Measurements from ENCODE around the gene RNPEP. TPM values are rescaled to one million over a fixed set of nuclear protein-coding genes. Genes with fewer than 3 reads are reported as not detected.
"Not testable (repeated sequence)": the region's sequence is repeated elsewhere in the genome, so short reads cannot be mapped to it uniquely, and the experiment has no call there.

The RNPEP gene, protein sequence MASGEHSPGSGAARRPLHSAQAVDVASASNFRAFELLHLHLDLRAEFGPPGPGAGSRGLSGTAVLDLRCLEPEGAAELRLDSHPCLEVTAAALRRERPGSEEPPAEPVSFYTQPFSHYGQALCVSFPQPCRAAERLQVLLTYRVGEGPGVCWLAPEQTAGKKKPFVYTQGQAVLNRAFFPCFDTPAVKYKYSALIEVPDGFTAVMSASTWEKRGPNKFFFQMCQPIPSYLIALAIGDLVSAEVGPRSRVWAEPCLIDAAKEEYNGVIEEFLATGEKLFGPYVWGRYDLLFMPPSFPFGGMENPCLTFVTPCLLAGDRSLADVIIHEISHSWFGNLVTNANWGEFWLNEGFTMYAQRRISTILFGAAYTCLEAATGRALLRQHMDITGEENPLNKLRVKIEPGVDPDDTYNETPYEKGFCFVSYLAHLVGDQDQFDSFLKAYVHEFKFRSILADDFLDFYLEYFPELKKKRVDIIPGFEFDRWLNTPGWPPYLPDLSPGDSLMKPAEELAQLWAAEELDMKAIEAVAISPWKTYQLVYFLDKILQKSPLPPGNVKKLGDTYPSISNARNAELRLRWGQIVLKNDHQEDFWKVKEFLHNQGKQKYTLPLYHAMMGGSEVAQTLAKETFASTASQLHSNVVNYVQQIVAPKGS
- total RNA-seq (10 to 100 TPM; 28.0 to 43.1 TPM), polyA plus RNA-seq (10 to 100 TPM; 29.1 to 31.6 TPM)
- long read RNA-seq, donor 1, partial matches to known transcripts, result 8 of 24 reads
- long read RNA-seq, donor 1, other reads (novel, unspliced or antisense), result 12 of 24 reads
- long read RNA-seq, donor 2, transcript RNPEP-201 (11 exons, 2,427 nt), result major isoform, 21 of 36 reads
- long read RNA-seq, donor 2, partial matches to known transcripts, result 5 of 36 reads
- long read RNA-seq, donor 2, other reads (novel, unspliced or antisense), result 10 of 36 reads

DNA sequence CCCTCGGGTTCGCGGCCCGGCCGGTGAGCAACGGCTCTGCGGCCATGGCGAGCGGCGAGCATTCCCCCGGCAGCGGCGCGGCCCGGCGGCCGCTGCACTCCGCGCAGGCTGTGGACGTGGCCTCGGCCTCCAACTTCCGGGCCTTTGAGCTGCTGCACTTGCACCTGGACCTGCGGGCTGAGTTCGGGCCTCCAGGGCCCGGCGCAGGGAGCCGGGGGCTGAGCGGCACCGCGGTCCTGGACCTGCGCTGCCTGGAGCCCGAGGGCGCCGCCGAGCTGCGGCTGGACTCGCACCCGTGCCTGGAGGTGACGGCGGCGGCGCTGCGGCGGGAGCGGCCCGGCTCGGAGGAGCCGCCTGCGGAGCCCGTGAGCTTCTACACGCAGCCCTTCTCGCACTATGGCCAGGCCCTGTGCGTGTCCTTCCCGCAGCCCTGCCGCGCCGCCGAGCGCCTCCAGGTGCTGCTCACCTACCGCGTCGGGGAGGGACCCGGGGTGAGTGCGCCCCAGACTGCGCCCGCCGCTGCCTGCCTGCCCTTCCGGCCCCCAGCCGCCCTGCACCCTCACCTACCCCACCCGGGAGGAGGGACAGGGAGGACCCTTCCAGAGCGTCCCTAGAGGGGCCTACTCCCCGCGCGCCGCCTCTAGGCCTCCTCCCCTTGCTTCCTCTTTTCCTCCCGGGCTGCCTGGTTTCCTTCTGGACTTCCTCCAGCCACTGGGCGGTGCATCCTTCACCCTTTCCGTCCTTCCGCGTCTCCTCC is at the start of gene RNPEP:
RNPEP (plus strand) TSS at position 26 of the 757 bp plus-strand sequence; CDS start at position 45, 19 bp downstream.
- peak; percentile 92 for ATAC-seq (ENCODE audit: low FRiP score)

DNA sequence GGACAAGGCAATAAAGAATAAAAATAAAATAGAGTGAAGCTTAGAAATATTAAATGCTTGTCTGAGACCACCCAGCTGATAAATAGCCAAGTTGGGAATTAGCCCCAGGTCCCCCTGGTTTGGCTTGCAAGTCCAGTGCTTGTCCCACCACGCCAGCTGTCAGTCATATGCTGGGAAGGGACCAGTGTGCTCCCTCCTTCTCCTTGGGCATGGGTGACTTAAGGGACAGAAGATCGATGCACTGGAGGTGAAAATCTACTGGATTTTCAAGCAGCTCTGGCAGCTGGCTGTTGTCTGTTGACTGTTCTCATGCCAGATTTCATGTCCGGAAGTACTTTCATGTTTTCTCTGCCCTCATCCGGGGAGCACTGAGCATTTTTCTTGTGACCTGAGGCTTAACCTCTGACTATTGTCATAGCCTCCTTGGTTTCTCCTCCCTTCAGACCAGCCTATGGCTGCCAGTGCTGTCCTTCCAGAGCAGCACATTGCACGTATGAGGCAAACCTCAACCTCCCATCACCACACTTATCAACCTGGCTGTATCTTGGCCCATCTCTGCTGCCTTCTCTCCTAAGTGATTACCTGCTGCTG is 48.5 kb upstream of the RNPEP start:
- DNase-seq, result no peak
- peak; percentile 5 for ATAC-seq (ENCODE audit: low FRiP score)
- peak overlapping the region in 1 of 2 donors; percentile 93 for H3K27ac ChIP-seq (ENCODE audit: low read depth in 1 of 2, low read length in 2 of 2)
- no peaks in the 10 kb centered on the region for H3K27me3 ChIP-seq (ENCODE audit: control insufficient read depth in 1 of 2, insufficient read depth in 2 of 2, low read length in 1 of 2)
- 5 to 7% methylated on average over 5 of the region's 5 CpGs for WGBS, 2 donors
- peak overlapping the region in 1 of 2 donors; percentile 1 for H3K4me3 ChIP-seq (ENCODE audit: low read length in 2 of 2)
- intact Hi-C loops (cut with DNase I), result no loop called here
- H3K36me3 ChIP-seq (ENCODE audit: control insufficient read depth in 1 of 2, insufficient read depth in 2 of 2, low read length in 1 of 2), result peaks cover 0 to 6% of the 10 kb centered on the region in 2 donors
- no peaks in the 10 kb centered on the region for H3K9me3 ChIP-seq (ENCODE audit: control insufficient read depth, low read length)
- H3K4me1 ChIP-seq (ENCODE audit: control insufficient read depth in 1 of 2, insufficient read depth in 2 of 2, low read length in 2 of 2), result peaks cover 4 to 13% of the 10 kb centered on the region in 2 donors

More for the DNA sequence above, at the start of gene RNPEP:
- Histone ChIP-seq H3K27me3 (ENCODE audit: control insufficient read depth in 1 of 2, insufficient read depth in 2 of 2, low read length in 1 of 2) (no peaks in the 10 kb centered on the region), H3K9me3 (ENCODE audit: control insufficient read depth, low read length) (no peaks in the 10 kb centered on the region), H3K4me3 (ENCODE audit: low read length in 2 of 2) (peak within 1 kb of the TSS; percentile 80 to 91), H3K36me3 (ENCODE audit: control insufficient read depth in 1 of 2, insufficient read depth in 2 of 2, low read length in 1 of 2) (no peaks in the 10 kb centered on the region), H3K27ac (ENCODE audit: low read depth in 1 of 2, low read length in 2 of 2) (peak within 1 kb of the TSS in 1 of 2 donors; percentile 70), H3K4me1 (ENCODE audit: control insufficient read depth in 1 of 2, insufficient read depth in 2 of 2, low read length in 2 of 2) (no peaks in the 10 kb centered on the region)
- intact Hi-C loops (cut with DNase I), result no loop called here
- DNase-seq, result peak; percentile 89
- WGBS, 2 donors, result 0% methylated on average over 45 to 80 of the region's 80 CpGs

GRCh38 chr1:201937624-201938213 is 44.7 kb upstream of the RNPEP start:
- H3K27ac ChIP-seq (ENCODE audit: low read depth in 1 of 2, low read length in 2 of 2), result peak overlapping the region in 1 of 2 donors; percentile 53
- intact Hi-C loops (cut with DNase I), result no loop called here
- DNase-seq (no peak), ATAC-seq (ENCODE audit: low FRiP score) (peak; percentile 43)
- no peaks in the 10 kb centered on the region for H3K27me3 ChIP-seq (ENCODE audit: control insufficient read depth in 1 of 2, insufficient read depth in 2 of 2, low read length in 1 of 2)
- 19 to 20% methylated on average over 5 of the region's 5 CpGs for WGBS, 2 donors
- no peaks in the 10 kb centered on the region for H3K9me3 ChIP-seq (ENCODE audit: control insufficient read depth, low read length)
- no peak overlapping the region for H3K4me3 ChIP-seq (ENCODE audit: low read length in 2 of 2)
- peaks cover 7 to 10% of the 10 kb centered on the region in 2 donors for H3K4me1 ChIP-seq (ENCODE audit: control insufficient read depth in 1 of 2, insufficient read depth in 2 of 2, low read length in 2 of 2)
- peaks cover 0 to 4% of the 10 kb centered on the region in 2 donors for H3K36me3 ChIP-seq (ENCODE audit: control insufficient read depth in 1 of 2, insufficient read depth in 2 of 2, low read length in 1 of 2)

GRCh38 chr1:201938440-201939035 is 43.9 kb upstream of the RNPEP start:
- peak overlapping the region; percentile 2 to 70 for H3K27ac ChIP-seq (ENCODE audit: low read depth in 1 of 2, low read length in 2 of 2)
- H3K9me3 ChIP-seq (ENCODE audit: control insufficient read depth, low read length), result no peaks in the 10 kb centered on the region
- H3K36me3 ChIP-seq (ENCODE audit: control insufficient read depth in 1 of 2, insufficient read depth in 2 of 2, low read length in 1 of 2), result peaks cover 0 to 7% of the 10 kb centered on the region in 2 donors
- WGBS, 2 donors, result 9% methylated on average over 4 of the region's 4 CpGs
- DNase-seq, result no peak
- H3K4me1 ChIP-seq (ENCODE audit: control insufficient read depth in 1 of 2, insufficient read depth in 2 of 2, low read length in 2 of 2), result peaks cover 7 to 10% of the 10 kb centered on the region in 2 donors
- intact Hi-C loops (cut with DNase I), result no loop called here
- peak overlapping the region in 1 of 2 donors; percentile 66 for H3K4me3 ChIP-seq (ENCODE audit: low read length in 2 of 2)
- peak; percentile 3 for ATAC-seq (ENCODE audit: low FRiP score)
- no peaks in the 10 kb centered on the region for H3K27me3 ChIP-seq (ENCODE audit: control insufficient read depth in 1 of 2, insufficient read depth in 2 of 2, low read length in 1 of 2)

- no peak for ATAC-seq (ENCODE audit: low FRiP score)
- H3K4me3 ChIP-seq (ENCODE audit: low read length in 2 of 2), result peak overlapping the region; percentile 10 to 66
- peaks cover 3 to 10% of the 10 kb centered on the region in 2 donors for H3K4me1 ChIP-seq (ENCODE audit: control insufficient read depth in 1 of 2, insufficient read depth in 2 of 2, low read length in 2 of 2)
- H3K27ac ChIP-seq (ENCODE audit: low read depth in 1 of 2, low read length in 2 of 2), result peak overlapping the region in 1 of 2 donors; percentile 88
- WGBS, 2 donors, result 4 to 12% methylated on average over 4 of the region's 4 CpGs
- intact Hi-C loops (cut with DNase I), result no loop called here
- H3K27me3 ChIP-seq (ENCODE audit: control insufficient read depth in 1 of 2, insufficient read depth in 2 of 2, low read length in 1 of 2), result no peaks in the 10 kb centered on the region
- H3K9me3 ChIP-seq (ENCODE audit: control insufficient read depth, low read length), result no peaks in the 10 kb centered on the region
- no peak for DNase-seq
- H3K36me3 ChIP-seq (ENCODE audit: control insufficient read depth in 1 of 2, insufficient read depth in 2 of 2, low read length in 1 of 2), result peaks cover 2 to 7% of the 10 kb centered on the region in 2 donors
These were observed 43.3 kb upstream of the RNPEP start for GRCh38 chr1:201939148-201939547.

DNA sequence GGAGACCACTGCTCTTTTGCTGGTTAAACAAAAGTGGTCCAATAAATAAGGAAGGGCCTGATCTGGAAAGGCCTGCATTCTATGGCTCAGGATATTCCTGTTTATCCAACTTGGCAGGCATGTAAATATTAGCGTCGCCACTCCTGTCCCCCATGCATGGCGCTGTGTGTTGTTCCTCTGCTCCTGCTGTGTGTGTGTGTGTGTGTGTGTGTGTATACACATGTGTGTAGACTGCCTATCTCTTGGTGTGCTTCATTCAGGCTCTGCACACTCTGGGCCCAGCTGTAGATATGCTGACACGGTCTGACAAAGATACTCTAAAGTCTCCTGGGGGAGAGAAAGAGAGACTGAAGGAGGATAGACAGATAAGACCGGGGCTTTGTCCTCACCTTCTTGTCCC is 42.9 kb upstream of the RNPEP start:
- DNase-seq (no peak), ATAC-seq (ENCODE audit: low FRiP score) (no peak)
- H3K9me3 ChIP-seq (ENCODE audit: control insufficient read depth, low read length), result no peaks in the 10 kb centered on the region
- WGBS, 2 donors, result 3 to 5% methylated on average over 5 of the region's 5 CpGs
- H3K4me3 ChIP-seq (ENCODE audit: low read length in 2 of 2), result peak overlapping the region; percentile 10 to 66
- H3K27me3 ChIP-seq (ENCODE audit: control insufficient read depth in 1 of 2, insufficient read depth in 2 of 2, low read length in 1 of 2), result no peaks in the 10 kb centered on the region
- H3K36me3 ChIP-seq (ENCODE audit: control insufficient read depth in 1 of 2, insufficient read depth in 2 of 2, low read length in 1 of 2), result peaks cover 4 to 8% of the 10 kb centered on the region in 2 donors
- H3K4me1 ChIP-seq (ENCODE audit: control insufficient read depth in 1 of 2, insufficient read depth in 2 of 2, low read length in 2 of 2), result peaks cover 3 to 9% of the 10 kb centered on the region in 2 donors
- peak overlapping the region; percentile 15 to 88 for H3K27ac ChIP-seq (ENCODE audit: low read depth in 1 of 2, low read length in 2 of 2)
- intact Hi-C loops (cut with DNase I), result no loop called here

GRCh38 chr1:201940316-201940715 is 42.1 kb upstream of the RNPEP start:
- peak overlapping the region in 1 of 2 donors; percentile 10 for H3K4me3 ChIP-seq (ENCODE audit: low read length in 2 of 2)
- H3K27me3 ChIP-seq (ENCODE audit: control insufficient read depth in 1 of 2, insufficient read depth in 2 of 2, low read length in 1 of 2); H3K36me3 ChIP-seq (ENCODE audit: control insufficient read depth in 1 of 2, insufficient read depth in 2 of 2, low read length in 1 of 2); H3K9me3 ChIP-seq (ENCODE audit: control insufficient read depth, low read length); ATAC-seq (ENCODE audit: low FRiP score); H3K4me1 ChIP-seq (ENCODE audit: control insufficient read depth in 1 of 2, insufficient read depth in 2 of 2, low read length in 2 of 2); intact Hi-C loops (cut with DNase I): not testable (repeated sequence)
- DNase-seq, result peak in 1 of 2 donors; percentile 59
- WGBS, 2 donors, result 13 to 25% methylated on average over 10 of the region's 10 CpGs
- H3K27ac ChIP-seq (ENCODE audit: low read depth in 1 of 2, low read length in 2 of 2), result peak overlapping the region in 1 of 2 donors; percentile 68
